Measurements from ENCODE around the gene DNM3.
A peak's percentile ranks its signal among the peaks of the same experiment; 100 is the strongest.

Gene DNM3

GRCh38 chr1:171817511-171818265 is 23.6 kb upstream of the DNM3 start:
- peak; percentile 66 for DNase-seq (ENCODE audit: low spot score)

DNA sequence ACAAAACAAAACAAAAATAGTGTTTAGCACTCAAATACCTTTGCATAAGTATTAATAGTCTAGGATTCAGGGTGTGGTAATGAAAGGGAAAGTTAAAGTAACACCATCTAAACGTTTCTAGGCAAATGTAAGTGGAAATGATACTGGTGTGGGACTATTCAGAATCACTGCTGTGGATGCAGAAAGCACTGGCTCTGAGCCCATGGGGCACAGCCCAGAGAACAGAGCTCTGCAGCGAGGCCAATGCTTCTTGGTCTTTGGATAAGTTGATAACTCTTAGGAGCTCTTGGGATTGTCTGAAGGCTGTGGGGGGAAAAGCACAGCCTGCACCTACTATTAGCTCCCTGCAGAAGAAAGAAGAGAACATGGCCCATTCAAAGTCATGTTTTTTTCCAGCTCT is 21.4 kb upstream of the DNM3 start:
- DNase-seq (ENCODE audit: low spot score): peak; percentile 69

GRCh38 chr1:171826973-171827372 is 14.3 kb upstream of the DNM3 start:
- DNase-seq (ENCODE audit: low spot score): no peak

GRCh38 chr1:171828794-171829193 is 12.5 kb upstream of the DNM3 start:
- DNase-seq (ENCODE audit: low spot score): no peak

- DNase-seq (ENCODE audit: low spot score): no peak
These were observed 8.0 kb upstream of the DNM3 start for GRCh38 chr1:171833091-171833825.

GRCh38 chr1:171834821-171835220 is 6.5 kb upstream of the DNM3 start:
- no peak for DNase-seq (ENCODE audit: low spot score)

DNA sequence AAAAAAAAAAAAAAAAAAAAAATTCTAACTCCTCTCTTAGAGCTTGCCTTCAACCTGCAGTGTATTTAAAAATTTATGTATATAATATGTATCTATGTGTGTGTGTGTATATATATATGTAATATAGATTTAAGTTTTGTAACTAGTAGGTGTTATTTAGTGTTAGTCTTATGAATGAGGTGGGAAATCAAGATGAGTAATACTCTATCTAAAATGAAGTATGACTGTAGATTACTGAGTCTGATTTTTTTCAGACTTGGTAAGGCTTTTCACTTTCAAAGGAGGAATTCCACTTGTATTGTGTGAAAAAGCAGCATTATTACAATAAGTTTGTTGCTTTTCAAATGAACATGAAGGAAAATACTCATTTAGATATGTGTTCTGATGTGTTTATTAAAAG is 5.4 kb upstream of the DNM3 start:
- no peak for DNase-seq (ENCODE audit: low spot score)

GRCh38 chr1:171841931-171842761 is 848 bp downstream of the DNM3 start:
- peak; percentile 77 for DNase-seq (ENCODE audit: low spot score)

DNA sequence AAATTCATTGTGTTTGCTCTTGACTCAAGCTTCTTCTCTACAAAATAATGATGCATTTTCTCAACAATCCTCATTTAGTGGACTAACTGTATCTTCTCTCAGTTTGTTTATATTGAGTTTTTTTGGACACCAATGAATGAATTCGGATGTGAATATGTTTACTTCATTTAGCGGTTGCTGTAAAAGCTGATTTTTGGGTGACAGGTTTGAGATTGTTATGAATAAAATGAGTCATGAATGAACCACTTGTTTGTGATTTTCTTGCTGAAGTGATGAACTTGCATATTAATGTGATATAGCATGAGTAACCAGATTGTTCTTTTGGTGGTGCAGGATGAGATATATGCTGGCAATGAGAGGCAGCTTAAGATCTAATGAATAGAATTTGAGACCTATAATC is 3.1 kb downstream of the DNM3 start:
- peak; percentile 49 for DNase-seq (ENCODE audit: low spot score)

DNA sequence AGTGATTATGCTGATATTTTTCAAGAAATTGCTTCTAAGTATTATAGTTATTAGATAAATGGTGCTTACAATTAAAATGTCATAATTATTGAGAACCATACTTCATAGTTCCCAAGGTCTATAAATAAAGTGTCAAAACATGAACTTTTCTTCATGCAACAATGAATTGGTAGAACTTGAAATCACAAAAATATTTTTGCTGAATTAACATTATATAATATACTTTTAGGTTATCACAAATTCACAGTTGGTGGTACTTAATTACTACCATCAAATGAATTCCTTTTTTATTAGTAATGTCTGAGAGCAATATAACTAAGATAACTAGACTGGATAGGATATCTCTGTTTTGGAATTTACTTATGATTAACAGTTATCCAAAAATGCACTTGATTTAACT is 4.7 kb downstream of the DNM3 start:
- DNase-seq (ENCODE audit: low spot score): no peak

- DNase-seq (ENCODE audit: low spot score): no peak
These were observed 8.1 kb downstream of the DNM3 start for GRCh38 chr1:171849245-171849898.

DNA sequence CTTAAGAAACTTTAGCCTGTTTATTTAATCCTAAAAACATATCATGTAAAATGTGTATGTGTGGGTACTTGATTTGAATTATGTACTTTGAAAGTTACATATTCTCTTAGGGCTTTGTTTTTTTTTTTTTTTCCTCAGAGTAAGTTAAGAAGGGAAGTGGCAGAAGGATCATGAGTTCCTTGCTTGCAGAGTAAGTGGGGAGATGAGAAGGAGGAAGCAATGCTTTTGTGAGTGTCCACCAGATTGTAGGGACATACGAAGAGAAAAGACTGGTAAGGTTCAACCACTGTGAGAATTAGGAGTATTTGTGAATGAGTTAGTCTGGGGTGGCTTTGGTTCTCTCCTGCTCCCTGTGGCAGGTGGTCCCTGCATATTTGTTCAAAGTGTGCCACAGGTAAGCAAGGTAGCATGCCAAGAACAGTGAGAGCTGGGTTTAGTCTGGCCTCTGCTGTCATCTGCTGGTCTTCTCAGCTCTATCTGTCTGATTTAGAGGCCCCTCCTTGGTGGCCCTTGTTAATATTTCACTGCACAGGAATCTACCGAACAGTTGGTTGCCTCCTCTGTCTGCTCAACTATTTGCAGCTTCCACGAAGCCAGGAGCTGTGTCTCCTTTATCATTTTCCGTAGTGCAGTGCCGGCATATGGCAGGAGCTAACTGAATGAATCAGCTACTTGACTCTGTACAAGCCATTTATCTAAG is 9.5 kb downstream of the DNM3 start:
- DNase-seq (ENCODE audit: low spot score): no peak

- DNase-seq (ENCODE audit: low spot score): no peak
These were observed 11.0 kb downstream of the DNM3 start for GRCh38 chr1:171852272-171852671.

- no peak for DNase-seq (ENCODE audit: low spot score)
These were observed 14.1 kb downstream of the DNM3 start for GRCh38 chr1:171855381-171855780.

- DNase-seq (ENCODE audit: low spot score): no peak
These were observed 17.4 kb downstream of the DNM3 start for GRCh38 chr1:171858696-171859095.

- DNase-seq (ENCODE audit: low spot score): no peak
These were observed 19.4 kb downstream of the DNM3 start for GRCh38 chr1:171860696-171861095.

DNA sequence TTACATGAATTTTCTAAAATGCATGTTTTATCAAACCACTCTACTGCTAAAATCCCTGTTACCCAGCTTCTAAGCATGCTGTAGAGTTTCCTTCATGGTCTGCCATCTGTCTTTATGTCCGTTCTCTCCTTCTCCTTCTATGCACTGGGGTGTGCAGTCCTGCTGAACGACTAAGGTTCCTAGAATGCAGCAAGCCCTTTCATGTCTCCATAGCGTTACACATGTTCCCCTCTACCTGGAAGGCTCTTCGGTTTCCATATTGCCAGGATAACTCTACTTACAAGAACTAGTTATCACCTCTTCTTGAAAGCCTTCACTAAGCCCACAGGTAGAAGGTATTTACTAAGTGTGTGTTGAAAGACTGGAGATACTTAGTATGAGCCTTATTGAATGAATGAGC is 22.2 kb downstream of the DNM3 start:
- no peak for DNase-seq (ENCODE audit: low spot score)

- no peak for DNase-seq (ENCODE audit: low spot score)
These were observed 23.0 kb downstream of the DNM3 start for GRCh38 chr1:171864308-171864707.

- no peak for DNase-seq (ENCODE audit: low spot score)
These were observed 23.8 kb downstream of the DNM3 start for GRCh38 chr1:171865106-171865505.

DNA sequence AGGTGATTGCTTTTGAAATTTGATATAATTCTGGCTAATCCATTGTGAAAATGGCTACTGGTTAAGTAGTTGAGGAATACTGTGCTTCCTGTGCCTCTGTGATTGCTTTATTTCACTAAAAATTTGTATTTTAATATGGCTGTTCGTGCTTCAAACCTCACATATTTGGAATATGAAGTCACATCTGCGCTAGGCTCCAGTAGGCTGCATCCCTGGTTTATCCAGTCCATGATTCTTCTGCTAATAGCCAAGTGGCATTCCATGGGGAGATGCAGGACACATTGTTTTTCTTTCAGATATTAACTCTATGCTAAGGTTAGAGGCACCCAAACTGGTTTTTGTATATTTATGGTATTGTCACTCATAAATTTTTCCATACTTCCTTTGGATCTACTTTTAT is 25.9 kb downstream of the DNM3 start:
- no peak for DNase-seq (ENCODE audit: low spot score)

DNA sequence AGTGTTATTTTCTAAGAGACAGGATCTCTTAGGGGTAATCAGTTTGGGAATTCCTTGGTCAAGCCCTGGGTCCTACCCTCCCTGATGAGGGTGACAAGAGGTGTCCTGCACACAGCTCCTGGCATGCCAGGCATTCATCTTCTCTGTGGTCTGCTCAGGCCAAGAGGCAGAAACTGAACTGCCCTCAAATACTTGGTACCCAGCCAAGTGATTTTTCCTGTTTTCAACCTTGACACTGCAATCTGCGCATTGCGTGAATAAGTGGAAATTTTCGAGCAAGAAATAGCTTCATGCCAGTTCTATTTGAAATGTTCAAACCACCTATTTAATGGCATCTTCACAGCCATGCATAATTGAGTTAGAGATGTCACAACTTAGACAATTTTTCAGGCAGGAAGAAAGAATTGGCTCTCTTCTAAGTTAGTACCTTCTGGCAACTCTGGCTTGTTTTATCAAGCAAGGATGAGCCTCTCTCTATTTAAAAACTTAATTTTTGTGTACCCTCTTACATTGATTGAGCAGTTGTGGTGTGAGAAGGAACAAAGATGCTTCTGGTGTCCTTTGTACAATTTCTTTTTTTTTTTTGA is 27.0 kb downstream of the DNM3 start:
- no peak for DNase-seq (ENCODE audit: low spot score)

Data from globus pallidus (tissue), 1 donor.